Hepatocyte (in vitro differentiated cells): ENCODE measurements around the gene CRACDL. TPM values are rescaled to one million over a fixed set of nuclear protein-coding genes. Genes with fewer than 3 reads are reported as not detected.

Source experiments
- DNase-seq: peaks from one replicate; pipeline ENCODE4 v3.0.0-alpha.2; 2016; ENCODE audit warnings: low spot score
- H2AFZ ChIP-seq: fragments of 200-600 bp; sonication (generic); 2 replicates; pipeline ENCODE4 v1.6.0; 2016; ENCODE audit warnings: antibody characterized with exemption, mild to moderate bottlenecking
- H3K27ac ChIP-seq: fragments of 200-600 bp; sonication (generic); 2 replicates; pipeline ENCODE4 v1.5.1; 2016; ENCODE audit warnings: mild to moderate bottlenecking
- H3K27me3 ChIP-seq: fragments of 200-600 bp; sonication (generic); 2 replicates; pipeline ENCODE4 v1.6.1; 2016
- H3K36me3 ChIP-seq: fragments of 200-600 bp; sonication (generic); replicated peaks from 2 replicates; pipeline ENCODE4 v1.5.1; 2016; ENCODE audit warnings: low read depth; ENCODE audit not compliant: insufficient read depth
- H3K4me1 ChIP-seq: fragments of 200-600 bp; sonication (generic); 2 replicates; pipeline ENCODE4 v1.5.1; 2016; ENCODE audit warnings: mild to moderate bottlenecking, moderate library complexity; ENCODE audit not compliant: insufficient read depth
- H3K4me2 ChIP-seq: fragments of 200-600 bp; sonication (generic); 2 replicates; pipeline ENCODE4 v1.6.0; 2016
- H3K4me3 ChIP-seq: fragments of 200-600 bp; sonication (generic); 2 replicates; pipeline ENCODE4 v1.5.1; 2016; ENCODE audit warnings: mild to moderate bottlenecking
- H3K79me2 ChIP-seq: fragments of 200-600 bp; sonication (generic); 2 replicates; pipeline ENCODE4 v1.6.0; 2017; ENCODE audit warnings: mild to moderate bottlenecking
- H3K9me2 ChIP-seq: fragments of 200-600 bp; sonication (generic); replicated peaks from 2 replicates; pipeline ENCODE4 v1.6.0; 2017; ENCODE audit warnings: mild to moderate bottlenecking; ENCODE audit not compliant: insufficient read depth
- H3K9me3 ChIP-seq: fragments of 200-600 bp; sonication (generic); 2 replicates; pipeline ENCODE4 v1.5.1; 2016; ENCODE audit warnings: low read depth, mild to moderate bottlenecking
- H4K20me1 ChIP-seq: fragments of 200-600 bp; sonication (generic); 2 replicates; pipeline ENCODE4 v1.6.0; 2016; ENCODE audit warnings: mild to moderate bottlenecking; ENCODE audit not compliant: insufficient read depth, poor library complexity, severe bottlenecking
- EZH2 ChIP-seq: fragments of 200-600 bp; sonication (generic); IDR thresholded peaks from 2 replicates; pipeline ENCODE4 v1.6.1; 2016; ENCODE audit warnings: antibody characterized with exemption, mild to moderate bottlenecking, borderline replicate concordance
- EZH2phosphoT487 ChIP-seq: fragments of 200-600 bp; sonication (generic); IDR thresholded peaks from one replicate; pipeline ENCODE4 v1.6.1; 2018; ENCODE audit warnings: antibody characterized with exemption, mild to moderate bottlenecking, low read depth, moderate library complexity; ENCODE audit not compliant: unreplicated experiment, severe bottlenecking
- WGBS: methylation state at CpG from one replicate; pipeline ENCODE4 v1.1.6; 2016; ENCODE audit warnings: low lambda C conversion rate; ENCODE audit errors: missing lambda C conversion rate; 5-methylcytosine and 5-hydroxymethylcytosine counted together
- polyA plus RNA-seq: library from polyadenylated mRNA; unstranded; fragments of >200 nt; fragmentation: Nextera tagmentation; extraction: Ambion mirVana; gene quantifications from 2 replicates; pipeline ENCODE4 v1.2.1, GENCODE V29; 2016
- total RNA-seq: library from RNA; depleted of rRNA; stranded (reverse); fragments of >200 nt; gene quantifications from 2 replicates; pipeline ENCODE4 v1.2.3, GENCODE V29; 2014
- TF ChIP-seq, protein P1 (sequence below): fragments of 200-600 bp; sonication (generic); IDR thresholded peaks from 2 replicates; pipeline ENCODE4 v1.5.1; 2016; ENCODE audit warnings: antibody characterized with exemption, mild to moderate bottlenecking; ENCODE audit not compliant: poor library complexity

The CRACDL gene
- total and polyA plus RNA-seq, 2 experiments from 2014 or later, result 0.47 to 1.4 TPM

DNA sequence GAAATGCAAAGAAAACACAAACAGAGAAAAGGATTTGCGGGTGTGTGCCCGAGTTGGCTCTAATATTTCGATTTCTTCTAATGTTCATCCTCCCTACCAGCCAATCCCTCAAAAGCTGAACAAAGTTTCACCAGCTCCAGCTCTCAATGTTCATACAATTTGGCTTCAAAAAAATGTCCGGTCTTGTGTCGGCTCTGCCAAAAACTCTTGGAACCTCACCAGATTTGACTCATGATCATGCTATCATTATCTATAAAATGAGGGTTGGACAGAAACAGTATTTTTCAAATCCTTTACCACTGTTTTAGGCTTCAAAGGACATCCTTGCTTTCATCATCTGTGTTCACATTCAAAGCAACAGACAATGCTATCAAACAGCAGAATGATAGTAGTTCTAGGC, 88.2 kb downstream of the CRACDL start:
- H4K20me1 ChIP-seq, result no peaks in the 10 kb centered on the region
- H3K4me1 ChIP-seq, result no peaks in the 10 kb centered on the region
- H3K9me3 ChIP-seq, result no peaks in the 10 kb centered on the region
- no peaks in the 10 kb centered on the region for H3K79me2 ChIP-seq
- no peak for DNase-seq
- no peak overlapping the region for H2AFZ ChIP-seq
- TF ChIP-seq, protein P1, sequence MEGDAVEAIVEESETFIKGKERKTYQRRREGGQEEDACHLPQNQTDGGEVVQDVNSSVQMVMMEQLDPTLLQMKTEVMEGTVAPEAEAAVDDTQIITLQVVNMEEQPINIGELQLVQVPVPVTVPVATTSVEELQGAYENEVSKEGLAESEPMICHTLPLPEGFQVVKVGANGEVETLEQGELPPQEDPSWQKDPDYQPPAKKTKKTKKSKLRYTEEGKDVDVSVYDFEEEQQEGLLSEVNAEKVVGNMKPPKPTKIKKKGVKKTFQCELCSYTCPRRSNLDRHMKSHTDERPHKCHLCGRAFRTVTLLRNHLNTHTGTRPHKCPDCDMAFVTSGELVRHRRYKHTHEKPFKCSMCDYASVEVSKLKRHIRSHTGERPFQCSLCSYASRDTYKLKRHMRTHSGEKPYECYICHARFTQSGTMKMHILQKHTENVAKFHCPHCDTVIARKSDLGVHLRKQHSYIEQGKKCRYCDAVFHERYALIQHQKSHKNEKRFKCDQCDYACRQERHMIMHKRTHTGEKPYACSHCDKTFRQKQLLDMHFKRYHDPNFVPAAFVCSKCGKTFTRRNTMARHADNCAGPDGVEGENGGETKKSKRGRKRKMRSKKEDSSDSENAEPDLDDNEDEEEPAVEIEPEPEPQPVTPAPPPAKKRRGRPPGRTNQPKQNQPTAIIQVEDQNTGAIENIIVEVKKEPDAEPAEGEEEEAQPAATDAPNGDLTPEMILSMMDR, result no peak
- TF ChIP-seq EZH2phosphoT487 (no peak), EZH2 (no peak)
- 77% methylated on average over 5 of the region's 5 CpGs for WGBS
- H3K4me3 ChIP-seq, result no peak overlapping the region
- H3K36me3 ChIP-seq, result no peaks in the 10 kb centered on the region
- H3K9me2 ChIP-seq, result no peaks in the 10 kb centered on the region
- H3K27ac ChIP-seq, result no peak overlapping the region
- no peaks in the 10 kb centered on the region for H3K27me3 ChIP-seq
- H3K4me2 ChIP-seq, result no peak overlapping the region

DNA sequence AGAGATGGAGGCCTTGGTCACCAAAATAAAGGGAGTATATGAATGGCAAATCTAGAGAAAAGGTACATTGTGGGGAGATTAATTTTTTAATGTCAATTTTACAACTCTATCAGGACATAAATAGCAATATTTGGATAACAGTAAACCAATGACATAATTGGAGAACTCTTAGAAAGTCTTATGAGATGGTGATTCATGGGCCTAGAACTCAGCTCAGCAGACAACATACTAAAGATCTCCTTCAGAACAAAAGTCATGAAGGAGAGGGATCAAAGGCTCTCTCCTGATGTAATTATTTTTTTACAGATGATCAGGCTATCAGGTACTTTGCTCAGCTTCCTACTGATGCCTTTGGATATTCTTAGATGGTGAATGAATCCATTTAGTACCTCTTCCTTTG, 90.0 kb downstream of the CRACDL start:
- Histone ChIP-seq H3K4me1 (no peaks in the 10 kb centered on the region), H3K36me3 (no peaks in the 10 kb centered on the region), H3K9me3 (no peaks in the 10 kb centered on the region), H3K4me3 (no peak overlapping the region), H3K9me2 (no peaks in the 10 kb centered on the region), H3K27me3 (no peaks in the 10 kb centered on the region), H3K79me2 (no peaks in the 10 kb centered on the region), H3K27ac (no peak overlapping the region), H2AFZ (no peak overlapping the region), H3K4me2 (no peak overlapping the region), H4K20me1 (no peaks in the 10 kb centered on the region)
- DNase-seq, result no peak
- TF ChIP-seq, protein P1, result no peak
- TF ChIP-seq EZH2 (no peak), EZH2phosphoT487 (no peak)

DNA sequence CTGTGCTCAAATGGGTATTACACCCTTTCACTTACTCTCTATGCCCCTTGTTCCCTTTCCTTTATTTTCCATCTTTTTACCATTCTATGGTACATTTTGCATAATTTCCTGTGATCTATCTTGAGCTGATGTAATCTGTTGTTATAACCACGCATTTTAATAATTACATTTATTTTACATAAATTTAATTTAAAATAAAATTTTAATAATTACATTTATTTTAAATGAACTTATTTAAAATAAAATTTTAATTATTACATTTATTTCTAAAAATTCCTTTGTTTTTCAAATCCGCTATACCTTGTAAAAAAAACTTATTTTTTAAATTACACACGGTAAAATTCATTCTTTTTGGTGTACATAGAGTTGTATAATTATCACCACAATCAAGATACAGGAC, 93.9 kb downstream of the CRACDL start:
- 66% methylated on average over 3 of the region's 3 CpGs for WGBS
- Histone ChIP-seq H3K79me2 (no peaks in the 10 kb centered on the region), H3K36me3 (no peaks in the 10 kb centered on the region), H4K20me1 (no peaks in the 10 kb centered on the region), H3K9me2 (no peaks in the 10 kb centered on the region), H3K27ac (no peak overlapping the region), H3K9me3 (no peaks in the 10 kb centered on the region), H3K4me2 (no peak overlapping the region), H3K4me1 (no peaks in the 10 kb centered on the region), H3K27me3 (no peaks in the 10 kb centered on the region), H3K4me3 (no peak overlapping the region), H2AFZ (no peak overlapping the region)
- TF ChIP-seq, protein P1, result no peak
- TF ChIP-seq EZH2 (no peak), EZH2phosphoT487 (no peak)
- DNase-seq, result no peak

DNA sequence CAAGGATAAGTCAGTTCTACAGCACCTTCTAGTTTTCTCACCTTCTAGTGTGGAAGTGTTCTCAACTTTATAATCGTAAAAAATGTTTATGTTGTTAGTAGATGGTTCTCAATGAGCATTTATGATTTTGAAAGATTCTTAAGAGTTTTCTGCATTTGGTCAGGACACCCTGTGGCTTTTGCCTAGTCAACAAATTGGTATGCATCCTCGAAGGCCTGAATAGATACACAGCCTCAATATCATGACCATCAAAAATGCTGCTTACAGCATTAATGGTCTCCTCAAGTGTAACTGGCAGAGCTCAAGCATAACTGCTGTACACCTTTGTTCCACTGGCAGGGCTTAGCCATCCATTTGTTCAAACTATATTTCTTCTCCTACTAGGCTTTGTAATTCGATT, 96.7 kb downstream of the CRACDL start:
- 51% methylated on average over 3 of the region's 3 CpGs for WGBS

More for the DNA sequence above, 96.7 kb downstream of the CRACDL start:
- TF ChIP-seq EZH2phosphoT487 (no peak), EZH2 (no peak)
- TF ChIP-seq, protein P1, result no peak
- no peaks in the 10 kb centered on the region for H3K9me2 ChIP-seq
- no peaks in the 10 kb centered on the region for H3K4me1 ChIP-seq
- DNase-seq, result no peak
- H3K4me3 ChIP-seq, result no peak overlapping the region
- no peaks in the 10 kb centered on the region for H3K9me3 ChIP-seq
- no peaks in the 10 kb centered on the region for H3K36me3 ChIP-seq
- no peaks in the 10 kb centered on the region for H3K79me2 ChIP-seq
- no peak overlapping the region for H2AFZ ChIP-seq
- H3K27me3 ChIP-seq, result no peaks in the 10 kb centered on the region
- no peak overlapping the region for H3K27ac ChIP-seq
- no peak overlapping the region for H3K4me2 ChIP-seq
- H4K20me1 ChIP-seq, result no peaks in the 10 kb centered on the region
